DOHH2 (cell line): ENCODE data around the gene CTNNAL1.
"Not testable (repeated sequence)": the region's sequence is repeated elsewhere in the genome, so short reads cannot be mapped to it uniquely, and the experiment has no call there.

Source experiments
- CTCF ChIP-seq: fragments of 200-600 bp; sonication (generic); IDR thresholded peaks from one replicate; pipeline ENCODE4 v1.5.1; 2014; ENCODE audit warnings: antibody characterized with exemption, mild to moderate bottlenecking, low read depth, low read length; ENCODE audit not compliant: poor library complexity, severe bottlenecking
- EZH2phosphoT487 ChIP-seq: fragments of 200-600 bp; sonication (generic); IDR thresholded peaks from 2 replicates; pipeline ENCODE4 v1.6.1; 2017; ENCODE audit warnings: borderline replicate concordance, mild to moderate bottlenecking, antibody characterized with exemption, low read length, moderate library complexity, mixed read lengths

DNA sequence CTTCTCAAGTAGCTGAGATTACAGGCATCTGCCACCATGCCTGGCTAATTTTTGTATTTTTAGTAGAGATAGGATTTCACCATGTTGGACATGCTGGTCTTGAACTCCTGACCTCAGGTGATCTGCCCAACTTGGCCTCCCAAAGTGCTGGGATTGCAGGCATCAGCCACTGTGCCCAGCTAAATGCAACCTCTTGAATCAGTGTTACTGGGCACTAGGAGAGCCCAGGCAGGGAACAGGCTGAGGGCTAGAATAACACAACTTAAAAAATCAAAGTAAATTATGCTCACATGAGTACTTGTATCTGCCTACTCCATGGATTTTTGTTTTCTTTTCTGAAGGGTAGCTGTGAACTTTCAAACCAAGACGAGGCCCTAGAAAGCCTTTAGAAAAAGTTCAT is 92.9 kb downstream of the CTNNAL1 start:
- not testable (repeated sequence) for TF ChIP-seq CTCF, EZH2phosphoT487
